Neutrophil (primary cell): ENCODE data around the gene MMADHC.

Source experiments
- H3K27ac ChIP-seq: fragments of 200-600 bp; sonication (generic); 2 replicates; pipeline ENCODE4 v1.5.1; 2016; ENCODE audit warnings: mild to moderate bottlenecking, moderate library complexity
- H3K27me3 ChIP-seq: fragments of 200-600 bp; sonication (generic); 2 replicates; pipeline ENCODE4 v1.6.0; 2016; ENCODE audit warnings: mild to moderate bottlenecking
- H3K36me3 ChIP-seq: fragments of 200-600 bp; sonication (generic); 2 replicates; pipeline ENCODE4 v1.5.1; 2017
- H3K4me1 ChIP-seq, 2 experiments: fragments of 200-600 bp in 1 of 2; sonication (generic) in 1 of 2; 1 replicate in 1 of 2; 2 replicates in 1 of 2; pipeline versions ENCODE4 v1.5.1 to v1.6.1; 2013 to 2016; ENCODE audit warnings: low read depth in 1 of 2, low read length in 1 of 2, mild to moderate bottlenecking in 1 of 2, moderate library complexity in 1 of 2; ENCODE audit not compliant: control insufficient read depth in 1 of 2, insufficient read depth in 1 of 2
- H3K4me3 ChIP-seq, 2 experiments: fragments of 200-600 bp in 1 of 2; sonication (generic) in 1 of 2; 1 replicate in 1 of 2; 2 replicates in 1 of 2; pipeline ENCODE4 v1.5.1; 2013 to 2016; ENCODE audit warnings: low read depth in 1 of 2, low read length in 1 of 2, mild to moderate bottlenecking in 1 of 2, moderate library complexity in 1 of 2
- H3K9me3 ChIP-seq: fragments of 200-600 bp; sonication (generic); 2 replicates; pipeline ENCODE4 v1.5.1; 2016
- CTCF ChIP-seq: fragments of 200-600 bp; sonication (generic); IDR thresholded peaks from 2 replicates; pipeline ENCODE4 v1.5.1; 2016; ENCODE audit warnings: antibody characterized with exemption

MMADHC gene

GRCh38 chr2:149579972-149580882 lies 7.3 kb downstream of the MMADHC start:
- Histone ChIP-seq H3K4me3 (no peak overlapping the region), H3K9me3 (no peaks in the 10 kb centered on the region), H3K36me3 (peaks cover 87% of the 10 kb centered on the region), H3K4me1 (peaks cover 24 to 25% of the 10 kb centered on the region in 2 experiments), H3K27me3 (no peaks in the 10 kb centered on the region), H3K27ac (no peak overlapping the region)
- TF ChIP-seq CTCF = no peak

DNA sequence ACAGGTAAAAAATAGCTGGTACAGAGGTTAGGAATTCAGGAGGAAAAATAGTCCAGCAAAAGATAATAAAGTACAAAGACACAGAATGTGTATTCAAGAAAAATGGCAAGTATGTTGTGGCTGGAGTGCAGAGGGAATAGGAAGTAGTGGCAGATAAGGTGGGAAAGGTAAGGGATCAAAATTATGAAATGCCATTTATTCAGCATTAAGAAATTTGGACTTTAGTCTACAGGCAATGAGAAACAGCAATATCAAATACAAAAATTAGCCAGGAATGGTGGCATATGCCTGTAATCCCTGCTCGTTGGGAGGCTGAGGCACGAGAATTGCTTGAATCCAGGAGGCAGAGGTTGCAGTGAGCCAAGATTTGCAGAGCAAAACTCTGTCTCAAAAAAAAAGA lies 10.3 kb downstream of the MMADHC start:
- Histone ChIP-seq H3K27ac (no peak overlapping the region), H3K27me3 (no peaks in the 10 kb centered on the region), H3K36me3 (peaks cover 94% of the 10 kb centered on the region), H3K4me1 (no peaks in the 10 kb centered on the region), H3K4me3 (no peak overlapping the region), H3K9me3 (no peaks in the 10 kb centered on the region)
- no peak for TF ChIP-seq CTCF

DNA sequence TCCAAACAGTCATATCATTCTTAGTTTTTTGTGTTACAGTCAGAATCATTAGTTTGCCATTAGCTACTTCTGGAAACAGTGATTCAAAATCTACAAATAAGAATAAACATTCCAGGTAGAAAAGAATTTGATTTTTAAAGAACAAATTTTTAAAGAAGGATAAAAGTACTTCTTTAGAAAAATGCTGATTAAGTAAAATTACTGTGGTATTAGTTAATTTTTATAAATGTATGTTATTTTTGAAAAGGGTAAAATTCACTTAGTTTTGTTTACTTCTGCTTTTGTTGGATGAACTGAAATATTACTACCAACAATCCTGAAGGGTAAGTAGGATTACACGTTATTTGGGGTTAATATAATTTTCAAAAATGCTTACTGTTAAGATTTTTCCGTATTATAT lies 11.8 kb downstream of the MMADHC start:
- Histone ChIP-seq H3K4me3 (no peak overlapping the region), H3K4me1 (no peaks in the 10 kb centered on the region), H3K27me3 (no peaks in the 10 kb centered on the region), H3K36me3 (peaks cover 92% of the 10 kb centered on the region), H3K9me3 (no peaks in the 10 kb centered on the region), H3K27ac (no peak overlapping the region)
- no peak for TF ChIP-seq CTCF

GRCh38 chr2:149575277-149575676 lies 12.3 kb downstream of the MMADHC start:
- Histone ChIP-seq H3K4me3 (no peak overlapping the region), H3K36me3 (peaks cover 92% of the 10 kb centered on the region), H3K27me3 (no peaks in the 10 kb centered on the region), H3K27ac (no peak overlapping the region), H3K4me1 (no peaks in the 10 kb centered on the region), H3K9me3 (no peaks in the 10 kb centered on the region)
- no peak for TF ChIP-seq CTCF

- H3K4me1 ChIP-seq = peaks cover 10 to 11% of the 10 kb centered on the region in 2 experiments
- H3K27me3 ChIP-seq = no peaks in the 10 kb centered on the region
- peaks cover 93% of the 10 kb centered on the region for H3K36me3 ChIP-seq
- TF ChIP-seq CTCF = no peak
- H3K27ac ChIP-seq = no peak overlapping the region
- H3K9me3 ChIP-seq = no peaks in the 10 kb centered on the region
- H3K4me3 ChIP-seq = no peak overlapping the region
These were observed 13.8 kb downstream of the MMADHC start for GRCh38 chr2:149573760-149574159.
